ENCODE data around the gene ZBTB45.

DNA sequence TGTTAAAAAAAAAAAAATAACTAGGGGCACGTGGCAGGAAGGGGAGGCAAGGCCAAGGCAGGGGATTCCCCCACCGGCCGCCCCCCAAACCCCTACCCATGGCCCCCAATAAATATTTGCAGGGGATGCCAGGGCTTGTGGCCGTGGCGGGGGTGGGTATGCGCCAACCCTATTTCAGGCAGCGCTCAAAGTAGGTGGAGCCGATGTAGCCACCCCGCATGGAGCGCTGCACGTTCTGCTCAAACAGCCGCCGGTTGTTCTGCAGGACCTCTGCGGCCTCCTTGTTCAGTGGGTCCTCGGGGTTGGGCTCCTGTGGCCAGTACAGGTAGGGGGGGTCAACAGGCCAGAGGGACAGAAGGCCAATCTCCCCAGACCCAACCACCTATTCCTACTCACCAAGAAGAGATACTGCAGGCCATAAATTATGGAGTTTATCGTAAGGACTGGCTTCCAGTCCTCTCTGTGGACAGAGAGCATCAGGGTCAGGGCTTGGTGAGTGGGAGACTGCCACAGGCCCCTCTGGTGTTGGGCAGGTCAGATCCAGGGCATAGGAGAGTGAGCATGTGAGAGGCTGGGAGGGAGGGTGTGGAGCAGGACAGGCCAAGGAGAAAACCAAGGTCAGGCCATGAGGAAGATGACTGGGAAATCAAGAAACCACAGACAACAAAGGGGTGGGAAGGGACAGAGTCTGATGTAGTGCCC, 36.5 kb upstream of the ZBTB45 start:
- TF ChIP-seq, protein P1, sequence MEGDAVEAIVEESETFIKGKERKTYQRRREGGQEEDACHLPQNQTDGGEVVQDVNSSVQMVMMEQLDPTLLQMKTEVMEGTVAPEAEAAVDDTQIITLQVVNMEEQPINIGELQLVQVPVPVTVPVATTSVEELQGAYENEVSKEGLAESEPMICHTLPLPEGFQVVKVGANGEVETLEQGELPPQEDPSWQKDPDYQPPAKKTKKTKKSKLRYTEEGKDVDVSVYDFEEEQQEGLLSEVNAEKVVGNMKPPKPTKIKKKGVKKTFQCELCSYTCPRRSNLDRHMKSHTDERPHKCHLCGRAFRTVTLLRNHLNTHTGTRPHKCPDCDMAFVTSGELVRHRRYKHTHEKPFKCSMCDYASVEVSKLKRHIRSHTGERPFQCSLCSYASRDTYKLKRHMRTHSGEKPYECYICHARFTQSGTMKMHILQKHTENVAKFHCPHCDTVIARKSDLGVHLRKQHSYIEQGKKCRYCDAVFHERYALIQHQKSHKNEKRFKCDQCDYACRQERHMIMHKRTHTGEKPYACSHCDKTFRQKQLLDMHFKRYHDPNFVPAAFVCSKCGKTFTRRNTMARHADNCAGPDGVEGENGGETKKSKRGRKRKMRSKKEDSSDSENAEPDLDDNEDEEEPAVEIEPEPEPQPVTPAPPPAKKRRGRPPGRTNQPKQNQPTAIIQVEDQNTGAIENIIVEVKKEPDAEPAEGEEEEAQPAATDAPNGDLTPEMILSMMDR (IDR thresholded peaks at IDR 0.05) = no peak
- TF ChIP-seq POLR2A (IDR thresholded peaks at IDR 0.05) = no peak

All from thyroid gland (tissue), 4 donors.